Measurements from ENCODE around the gene MAP3K20. TPM values are rescaled to one million over a fixed set of nuclear protein-coding genes. Genes with fewer than 3 reads are reported as not detected.

The MAP3K20 gene
- total and polyA plus RNA-seq, 10 of the 15 experiments (the other 5 are each of a cell fraction or from before 2014, with no cell fraction given) = 0.04 to 5.6 (median 2.3) TPM

DNA sequence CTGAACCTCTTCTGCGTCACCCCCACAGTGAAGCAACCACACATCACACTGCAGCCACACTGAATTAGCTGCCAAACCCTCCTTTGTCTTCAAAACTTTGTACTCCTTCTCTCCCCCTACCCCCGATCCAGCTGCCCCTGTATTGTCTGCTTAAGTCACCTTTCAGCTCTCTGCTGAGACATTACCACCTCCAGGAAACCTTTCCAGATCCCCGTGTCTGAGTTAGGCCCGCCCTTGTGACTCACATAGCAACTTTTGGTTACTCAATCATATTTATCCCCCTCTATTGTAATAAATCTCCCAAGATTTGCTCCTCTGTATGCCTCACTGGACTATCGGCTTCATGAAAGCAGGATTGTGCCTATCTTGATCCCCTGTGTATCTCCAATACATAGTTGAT is 196.2 kb downstream of the MAP3K20 start:
- no TSS peak for BruUV-seq (replicated peaks)
- H2AFZ ChIP-seq (ENCODE audit: control insufficient read depth, low read depth, low read length) = no peak overlapping the region
- ATAC-seq = no peak
- H3K9ac ChIP-seq (ENCODE audit: control insufficient read depth, insufficient read depth, low read length) = no peak overlapping the region
- no peak overlapping the region for H3K27ac ChIP-seq (ENCODE audit: control insufficient read depth, insufficient read depth)
- no peaks in the 10 kb centered on the region for H4K20me1 ChIP-seq (ENCODE audit: control insufficient read depth, insufficient read depth)
- H3K4me2 ChIP-seq (ENCODE audit: control insufficient read depth, insufficient read depth) = no peak overlapping the region
- ChIA-PET CTCF (no interaction called here), POLR2A (no interaction called here), SMC1A (ENCODE audit: uncharacterized antibody, unreplicated experiment) (no interaction called here), RAD21 (ENCODE audit: unreplicated experiment) (no interaction called here)
- H3K4me3 ChIP-seq = no peak overlapping the region
- in situ Hi-C loops (cut with MboI) = no loop called here
- whole genome bisulfite sequencing (ENCODE audit: insufficient coverage, insufficient replicate concordance, low lambda C conversion rate, missing lambda C conversion rate) = 56% methylated on average over 5 of the region's 5 CpGs
- no peaks in the 10 kb centered on the region for H3K36me3 ChIP-seq (ENCODE audit: control insufficient read depth in 2 of 2, insufficient read depth in 2 of 2, low read length in 1 of 2)
- peaks cover 3% of the 10 kb centered on the region for H3K9me3 ChIP-seq (replicated peaks; ENCODE audit: control insufficient read depth, insufficient read depth, low read length)
- DNase-seq (ENCODE audit: low read depth, low spot score) = no peak
- H3K4me1 ChIP-seq (ENCODE audit: control insufficient read depth, insufficient read depth, low read length) = no peaks in the 10 kb centered on the region
- TF ChIP-seq CHD2 (IDR thresholded peaks at IDR 0.05; ENCODE audit: borderline replicate concordance, low read depth, low read length) (no peak), RAD51 (IDR thresholded peaks at IDR 0.05) (no peak), SREBF2 (IDR thresholded peaks at IDR 0.05; ENCODE audit: low read length) (no peak), ASH2L (IDR thresholded peaks at IDR 0.05; ENCODE audit: borderline replicate concordance, low read depth) (no peak), ESRRA (IDR thresholded peaks at IDR 0.05; ENCODE audit: low read length) (no peak)
- TF ChIP-seq, protein P1, sequence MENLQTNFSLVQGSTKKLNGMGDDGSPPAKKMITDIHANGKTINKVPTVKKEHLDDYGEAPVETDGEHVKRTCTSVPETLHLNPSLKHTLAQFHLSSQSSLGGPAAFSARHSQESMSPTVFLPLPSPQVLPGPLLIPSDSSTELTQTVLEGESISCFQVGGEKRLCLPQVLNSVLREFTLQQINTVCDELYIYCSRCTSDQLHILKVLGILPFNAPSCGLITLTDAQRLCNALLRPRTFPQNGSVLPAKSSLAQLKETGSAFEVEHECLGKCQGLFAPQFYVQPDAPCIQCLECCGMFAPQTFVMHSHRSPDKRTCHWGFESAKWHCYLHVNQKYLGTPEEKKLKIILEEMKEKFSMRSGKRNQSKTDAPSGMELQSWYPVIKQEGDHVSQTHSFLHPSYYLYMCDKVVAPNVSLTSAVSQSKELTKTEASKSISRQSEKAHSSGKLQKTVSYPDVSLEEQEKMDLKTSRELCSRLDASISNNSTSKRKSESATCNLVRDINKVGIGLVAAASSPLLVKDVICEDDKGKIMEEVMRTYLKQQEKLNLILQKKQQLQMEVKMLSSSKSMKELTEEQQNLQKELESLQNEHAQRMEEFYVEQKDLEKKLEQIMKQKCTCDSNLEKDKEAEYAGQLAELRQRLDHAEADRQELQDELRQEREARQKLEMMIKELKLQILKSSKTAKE (IDR thresholded peaks at IDR 0.05; ENCODE audit: low read depth, poor library complexity, severe bottlenecking) = no peak
- no peak for FAIRE-seq
- intact Hi-C loops (cut with micrococcal nuclease; ENCODE audit: unreplicated experiment) = no loop called here
- H3K27me3 ChIP-seq (replicated peaks in 1 of 2; ENCODE audit: control insufficient read depth in 2 of 2, insufficient read depth in 2 of 2, low read length in 1 of 2) = no peaks in the 10 kb centered on the region
- H3K79me2 ChIP-seq (ENCODE audit: control insufficient read depth, insufficient read depth, low read length) = no peaks in the 10 kb centered on the region

GRCh38 chr2:173272849-173273248 is 197.2 kb downstream of the MAP3K20 start:
- in situ Hi-C loops (cut with MboI) = no loop called here
- Histone ChIP-seq H3K4me2 (ENCODE audit: control insufficient read depth, insufficient read depth) (no peak overlapping the region), H4K20me1 (ENCODE audit: control insufficient read depth, insufficient read depth) (no peaks in the 10 kb centered on the region), H3K9ac (ENCODE audit: control insufficient read depth, insufficient read depth, low read length) (no peak overlapping the region), H3K79me2 (ENCODE audit: control insufficient read depth, insufficient read depth, low read length) (no peaks in the 10 kb centered on the region), H3K4me1 (ENCODE audit: control insufficient read depth, insufficient read depth, low read length) (no peaks in the 10 kb centered on the region), H3K9me3 (replicated peaks; ENCODE audit: control insufficient read depth, insufficient read depth, low read length) (peaks cover 3% of the 10 kb centered on the region), H3K4me3 (no peak overlapping the region), H3K36me3 (ENCODE audit: control insufficient read depth in 2 of 2, insufficient read depth in 2 of 2, low read length in 1 of 2) (no peaks in the 10 kb centered on the region), H3K27ac (ENCODE audit: control insufficient read depth, insufficient read depth) (no peak overlapping the region), H2AFZ (ENCODE audit: control insufficient read depth, low read depth, low read length) (no peak overlapping the region), H3K27me3 (replicated peaks in 1 of 2; ENCODE audit: control insufficient read depth in 2 of 2, insufficient read depth in 2 of 2, low read length in 1 of 2) (no peaks in the 10 kb centered on the region)
- ChIA-PET RAD21 (ENCODE audit: unreplicated experiment) (no interaction called here), SMC1A (ENCODE audit: uncharacterized antibody, unreplicated experiment) (no interaction called here), CTCF (interaction anchor here (0.6 kb wide), 1 partner anchor 479 kb away, joined by 3 read pairs; no protein-coding TSS in a partner anchor), POLR2A (no interaction called here)
- BruUV-seq (replicated peaks) = no TSS peak
- 67% methylated on average over 3 of the region's 3 CpGs for WGBS (ENCODE audit: insufficient coverage, insufficient replicate concordance, low lambda C conversion rate, missing lambda C conversion rate)
- intact Hi-C loops (cut with micrococcal nuclease; ENCODE audit: unreplicated experiment) = no loop called here
- no peak for DNase-seq (ENCODE audit: low read depth, low spot score)
- no peak for FAIRE-seq
- ATAC-seq = no peak
- no peak for TF ChIP-seq CREM (IDR thresholded peaks at IDR 0.05; ENCODE audit: low read depth)
- TF ChIP-seq CBFB (IDR thresholded peaks at IDR 0.05; ENCODE audit: low read depth) = no peak
- TF ChIP-seq ZNF217 (IDR thresholded peaks at IDR 0.05) = no peak
- no peak for TF ChIP-seq JUND (IDR thresholded peaks at IDR 0.05; ENCODE audit: low read depth, low read length)
- no peak for TF ChIP-seq SUPT20H (IDR thresholded peaks at IDR 0.05; ENCODE audit: borderline replicate concordance, control insufficient read depth, low read depth, low read length)
- TF ChIP-seq MEF2A (IDR thresholded peaks at IDR 0.05; ENCODE audit: insufficient read depth, low read depth, low read length) = no peak
